Colon (tissue), 2 donors: ENCODE measurements around the gene SPRY4.
"Not testable (repeated sequence)": the region's sequence is repeated elsewhere in the genome, so short reads cannot be mapped to it uniquely, and the experiment has no call there.

Experiments
- FAIRE-seq: peaks from 2 replicates; lab custom pipeline; 2012; peaks lifted over from hg19 to GRCh38; lab: Jason Lieb, UNC
- donor health status: control.
- donor health status: control.

Gene SPRY4

DNA sequence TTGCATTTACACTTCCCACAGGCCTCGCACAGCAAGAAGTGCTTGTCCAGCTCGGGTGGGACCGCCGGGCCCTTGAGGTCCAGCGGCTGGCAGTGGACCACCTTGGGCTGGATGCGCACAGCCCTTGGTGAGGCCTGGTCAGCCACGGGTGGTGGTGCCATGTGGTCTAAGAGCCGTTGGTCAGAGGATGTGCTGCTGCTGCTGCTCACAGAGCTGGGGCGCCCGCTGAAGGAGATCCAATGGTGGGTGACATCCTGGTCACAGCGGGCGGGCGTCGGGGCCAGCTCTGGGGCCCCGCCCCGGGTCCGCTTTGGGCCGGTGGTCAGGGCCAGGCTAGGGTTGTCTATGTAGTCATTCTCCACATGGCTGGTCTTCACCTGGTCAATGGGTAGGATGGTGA is 10.2 kb downstream of the SPRY4 start:
- no peak for FAIRE-seq

DNA sequence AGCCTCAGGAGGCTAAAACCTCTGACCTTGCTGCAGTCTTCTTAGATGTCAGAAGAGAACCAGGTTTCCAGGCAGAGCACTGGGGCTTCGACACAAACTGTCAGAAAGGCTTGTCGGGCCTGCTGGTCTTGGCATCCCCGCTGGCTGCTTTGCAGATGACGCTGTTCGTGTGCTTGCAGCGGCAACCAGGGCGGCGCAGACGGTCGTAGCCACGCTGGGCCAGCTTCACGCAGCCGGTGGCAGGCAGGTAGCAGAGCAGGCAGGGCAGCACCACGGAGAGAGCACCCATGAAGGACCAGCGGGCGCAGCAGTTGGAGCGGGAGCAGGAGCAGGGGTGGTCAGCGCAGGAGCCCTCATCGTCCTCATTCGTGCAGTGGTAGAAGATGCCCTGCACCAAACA is 10.7 kb downstream of the SPRY4 start:
- no peak for FAIRE-seq

DNA sequence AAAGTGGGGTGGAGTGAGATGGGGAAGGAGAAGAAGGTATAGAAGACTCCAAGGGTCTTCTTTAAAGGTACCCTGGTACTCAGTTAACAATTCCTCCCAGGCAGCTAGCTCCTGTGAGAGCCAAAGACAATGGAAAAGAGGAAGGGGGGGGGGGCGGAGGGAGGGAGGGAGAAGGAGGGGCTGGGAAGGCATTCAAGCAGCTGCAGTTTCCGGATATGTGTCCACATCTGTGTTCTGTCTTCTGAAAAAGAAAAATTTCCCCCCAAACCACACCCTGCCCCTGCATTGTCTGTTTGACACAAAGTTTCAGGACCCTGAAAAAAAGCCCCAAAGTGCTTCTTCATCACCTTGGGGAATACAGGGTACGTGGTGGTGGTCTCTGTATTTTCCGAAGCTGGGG is 11.1 kb downstream of the SPRY4 start:
- no peak for FAIRE-seq

- no peak for FAIRE-seq
These were observed 11.5 kb downstream of the SPRY4 start for GRCh38 chr5:142313275-142313674.

DNA sequence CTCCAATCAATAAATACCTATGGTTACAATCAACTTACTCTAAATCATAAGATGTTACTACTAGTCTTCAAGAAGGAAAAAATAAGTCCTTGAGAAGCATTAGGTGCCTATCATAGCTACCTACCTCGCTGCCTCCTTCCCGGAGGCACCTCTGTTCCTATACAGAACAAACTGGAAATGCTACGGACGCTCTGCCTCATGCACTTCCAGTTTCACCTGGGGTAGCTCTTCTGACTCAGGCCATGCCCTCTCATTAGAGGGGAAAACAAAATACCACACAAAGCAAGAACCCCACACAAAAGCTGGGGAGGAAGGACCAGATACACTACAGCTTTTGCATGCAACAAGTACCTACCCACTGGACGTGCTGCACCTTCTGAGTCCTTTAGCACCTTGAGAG is 12.4 kb downstream of the SPRY4 start:
- no peak for FAIRE-seq

DNA sequence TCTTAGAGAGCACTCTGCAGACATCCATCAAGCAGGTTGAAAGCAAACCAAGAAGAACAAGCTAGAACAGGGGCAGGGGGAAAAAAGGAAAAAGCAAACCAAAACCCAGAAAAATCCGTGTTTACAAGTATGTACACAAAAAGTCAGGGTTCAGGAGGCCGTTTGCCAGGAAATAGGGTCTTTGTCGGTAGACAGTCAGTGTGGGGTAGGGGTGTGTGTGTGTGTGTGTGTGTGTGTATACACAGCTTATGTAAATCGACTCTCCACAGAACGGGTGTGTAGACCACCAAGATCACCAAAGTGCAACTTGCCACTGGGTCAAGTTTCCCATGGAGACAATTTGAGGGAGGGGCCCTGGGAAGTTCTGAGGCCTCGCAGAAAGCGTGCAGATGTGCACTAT is 13.1 kb downstream of the SPRY4 start:
- FAIRE-seq: no peak

GRCh38 chr5:142310803-142311202 is 14.0 kb downstream of the SPRY4 start:
- FAIRE-seq: no peak

DNA sequence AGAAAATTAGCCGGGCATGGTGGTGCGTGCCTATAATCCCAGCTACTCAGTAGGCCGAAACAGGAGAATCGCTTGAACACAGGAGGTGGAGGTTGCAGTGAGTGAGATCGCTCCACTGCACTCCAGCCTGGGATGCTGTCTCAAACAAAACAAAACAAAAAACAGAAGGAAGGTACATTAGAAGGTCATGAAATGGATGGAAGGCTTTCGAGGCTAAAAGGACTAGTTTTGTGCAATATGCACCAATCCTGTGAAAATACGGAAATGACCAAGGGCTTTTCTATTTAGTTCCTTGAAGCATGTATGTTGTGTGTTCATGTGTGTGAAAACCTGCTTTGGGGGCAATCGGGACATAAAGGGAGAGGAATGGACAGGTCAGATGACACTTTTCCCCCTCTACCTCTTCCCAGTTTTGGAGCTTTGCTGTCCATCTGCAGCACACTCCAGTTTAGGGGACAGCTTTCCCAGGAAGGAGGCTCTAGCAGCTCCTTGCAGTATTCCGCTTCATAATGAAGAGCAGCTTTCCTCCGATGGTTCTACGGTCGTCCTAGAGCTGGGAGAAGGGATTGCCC is 15.0 kb downstream of the SPRY4 start:
- no peak for FAIRE-seq

DNA sequence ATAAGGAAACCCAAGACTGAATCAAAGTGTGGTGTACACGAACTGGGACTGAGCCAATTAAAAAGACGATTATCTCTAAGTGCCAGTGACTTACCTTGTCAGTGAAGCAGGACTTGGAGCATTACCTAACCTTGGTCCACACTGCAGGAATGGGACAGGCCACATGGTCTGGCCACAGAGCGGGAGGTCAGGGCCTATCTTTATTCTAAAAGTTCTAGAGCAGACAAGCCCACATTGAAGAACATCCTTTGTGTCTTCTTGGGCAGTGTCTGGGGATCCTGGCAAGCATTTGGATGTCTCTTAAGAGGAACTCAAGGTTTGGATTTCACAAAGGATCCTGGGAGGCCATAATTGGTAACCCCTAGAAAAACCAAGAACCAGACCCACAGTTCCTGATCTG is 16.5 kb downstream of the SPRY4 start:
- no peak for FAIRE-seq

- FAIRE-seq: no peak
These were observed 17.5 kb downstream of the SPRY4 start for GRCh38 chr5:142307146-142307890.

- no peak for FAIRE-seq
These were observed 18.7 kb downstream of the SPRY4 start for GRCh38 chr5:142306077-142306502.

DNA sequence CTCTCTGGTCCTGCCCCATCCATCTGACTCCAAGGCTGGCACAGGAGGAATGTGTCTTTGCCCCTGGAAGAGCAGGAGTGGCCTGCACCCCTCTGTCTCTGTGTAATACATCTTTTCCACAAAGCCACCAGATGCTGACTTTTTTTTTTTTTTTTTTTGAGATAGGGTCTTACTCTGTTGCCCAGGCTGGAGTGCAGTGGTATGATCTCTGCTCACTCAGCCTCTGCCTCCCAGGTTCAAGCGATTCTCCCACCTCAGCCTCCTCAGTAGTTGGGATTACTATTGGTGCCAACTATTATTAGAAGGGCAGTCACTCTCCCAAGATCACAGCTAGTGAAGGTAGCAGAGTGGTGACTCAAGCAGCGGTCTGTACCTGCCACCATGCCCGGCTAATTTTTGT is 19.6 kb downstream of the SPRY4 start:
- no peak for FAIRE-seq

DNA sequence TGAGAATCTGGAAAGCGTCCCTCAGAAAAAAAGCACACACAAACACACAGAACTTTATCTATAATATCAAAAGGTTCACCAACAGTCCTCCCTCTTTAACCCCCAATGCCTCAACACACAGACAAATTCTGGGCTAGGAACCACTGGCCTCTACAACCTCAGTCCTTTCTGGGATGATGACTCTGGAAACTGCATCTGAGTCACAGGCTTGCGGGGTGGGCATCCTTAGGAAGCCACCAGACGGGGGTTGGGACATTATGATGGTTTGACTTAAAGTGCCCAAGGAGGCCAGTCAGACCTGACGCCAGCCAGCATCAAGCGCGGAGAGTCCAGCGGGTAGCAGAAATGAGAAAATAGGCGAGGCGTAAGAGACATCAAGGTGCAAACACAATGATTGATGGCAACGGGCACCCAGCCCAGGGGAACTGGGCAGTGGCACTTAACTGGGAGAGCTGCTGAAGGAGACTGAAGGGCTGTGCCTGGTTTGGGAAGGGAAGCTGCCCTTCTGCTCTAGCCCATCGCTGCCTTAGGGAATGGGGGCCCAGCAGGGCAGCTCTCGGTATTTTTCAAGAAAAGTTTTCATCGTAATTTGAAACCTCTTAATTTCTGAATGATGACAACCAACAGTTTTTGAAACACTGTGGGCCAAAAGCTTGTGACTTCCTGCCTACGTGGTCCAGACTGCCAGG is 20.7 kb downstream of the SPRY4 start:
- FAIRE-seq: no peak

DNA sequence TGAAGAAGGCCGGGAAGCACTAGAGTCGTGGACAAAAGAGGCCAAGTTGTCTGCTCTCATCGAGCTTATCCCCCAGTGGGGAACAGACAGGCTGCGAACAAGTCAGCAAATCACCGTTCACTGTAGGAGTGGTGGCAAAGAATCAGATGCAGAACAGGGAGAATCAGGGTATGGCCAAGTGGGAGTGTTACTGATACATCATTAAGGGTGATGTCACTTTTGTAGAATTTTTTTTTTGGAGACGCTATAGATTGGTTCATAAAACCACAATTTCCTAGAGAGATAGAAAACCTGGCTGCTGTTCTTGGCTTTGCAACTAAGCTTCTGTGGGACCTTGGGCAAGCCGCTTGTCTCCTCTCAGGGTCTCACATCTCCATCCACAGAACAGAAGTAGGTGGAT is 21.3 kb downstream of the SPRY4 start:
- FAIRE-seq: no peak

- FAIRE-seq: no peak
These were observed 23.3 kb downstream of the SPRY4 start for GRCh38 chr5:142301540-142301939.

- FAIRE-seq: no peak
These were observed 24.1 kb downstream of the SPRY4 start for GRCh38 chr5:142300677-142301076.

DNA sequence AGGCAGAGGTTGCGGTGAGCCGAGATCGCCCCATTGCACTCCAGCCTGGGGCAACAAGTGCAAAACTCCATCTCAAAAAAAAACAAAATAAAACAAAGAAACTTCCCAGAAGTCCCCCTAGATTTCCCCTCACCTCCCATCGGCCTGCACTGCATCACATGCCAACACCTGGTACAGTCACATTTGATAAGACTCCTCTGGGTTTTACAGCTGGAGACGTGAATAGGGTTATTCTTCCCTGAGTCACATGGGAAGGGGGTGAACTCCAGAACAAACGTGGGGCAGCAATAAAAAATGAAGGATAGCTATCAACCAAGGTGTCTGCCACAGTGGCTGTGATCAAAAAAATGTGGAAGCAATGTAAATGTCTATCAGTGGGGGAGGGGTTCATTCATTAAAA is 26.0 kb downstream of the SPRY4 start:
- no peak for FAIRE-seq

DNA sequence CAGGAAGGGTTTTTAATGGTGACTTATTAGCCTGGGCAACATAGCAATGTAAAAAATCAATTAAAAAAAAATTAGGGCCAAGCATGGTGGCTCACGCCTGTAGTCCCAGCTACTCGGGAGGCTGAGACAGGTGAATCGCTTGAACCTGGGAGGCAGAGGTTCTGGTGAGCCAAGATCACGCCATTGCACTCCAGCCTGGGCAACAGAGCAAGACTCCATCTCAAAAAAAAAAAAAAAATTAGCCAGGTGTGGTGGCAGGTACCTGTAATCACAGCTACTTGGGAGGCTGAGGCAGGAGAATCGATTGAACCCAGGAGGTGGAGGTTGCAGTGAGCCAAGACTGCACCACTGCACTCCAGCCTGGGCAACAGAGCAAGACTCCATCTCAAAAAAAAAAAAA is 27.0 kb downstream of the SPRY4 start:
- not testable (repeated sequence) for FAIRE-seq

GRCh38 chr5:142296914-142297417 is 27.9 kb downstream of the SPRY4 start:
- FAIRE-seq: no peak

- FAIRE-seq: no peak
These were observed 28.6 kb downstream of the SPRY4 start for GRCh38 chr5:142295960-142296860.

DNA sequence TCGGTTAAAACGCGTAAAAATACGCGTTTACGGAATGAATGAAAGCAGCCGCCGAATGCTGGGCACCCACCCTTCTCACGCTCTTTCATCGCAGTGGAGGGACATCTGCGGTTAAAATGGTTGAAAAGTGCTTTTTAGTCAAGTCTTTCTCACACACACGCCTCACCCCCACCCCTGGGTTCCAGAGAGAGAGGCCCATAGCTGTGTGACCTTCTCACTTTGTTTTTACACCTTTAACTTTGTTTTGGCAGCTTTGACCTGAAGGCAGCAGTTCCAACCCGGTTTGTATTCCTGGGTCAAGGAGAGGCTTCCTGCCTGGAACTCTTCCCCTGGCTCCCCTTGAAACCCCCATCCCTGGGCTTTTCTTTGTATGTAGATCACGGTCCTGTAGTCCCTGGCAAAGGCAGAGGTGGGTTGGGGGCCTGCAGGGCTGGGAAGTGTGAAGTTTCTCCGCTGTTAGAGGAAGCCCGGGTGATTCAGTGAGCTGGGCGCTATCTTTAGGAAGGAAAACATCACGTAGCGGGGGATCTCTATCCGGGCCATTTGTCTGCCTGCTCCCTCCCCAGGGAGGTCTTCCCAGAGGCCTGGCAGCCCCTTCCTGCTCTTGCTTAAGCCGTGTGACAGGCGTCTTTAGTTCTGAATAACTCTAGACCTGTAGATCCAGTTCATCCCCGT is 29.6 kb downstream of the SPRY4 start:
- FAIRE-seq: no peak

DNA sequence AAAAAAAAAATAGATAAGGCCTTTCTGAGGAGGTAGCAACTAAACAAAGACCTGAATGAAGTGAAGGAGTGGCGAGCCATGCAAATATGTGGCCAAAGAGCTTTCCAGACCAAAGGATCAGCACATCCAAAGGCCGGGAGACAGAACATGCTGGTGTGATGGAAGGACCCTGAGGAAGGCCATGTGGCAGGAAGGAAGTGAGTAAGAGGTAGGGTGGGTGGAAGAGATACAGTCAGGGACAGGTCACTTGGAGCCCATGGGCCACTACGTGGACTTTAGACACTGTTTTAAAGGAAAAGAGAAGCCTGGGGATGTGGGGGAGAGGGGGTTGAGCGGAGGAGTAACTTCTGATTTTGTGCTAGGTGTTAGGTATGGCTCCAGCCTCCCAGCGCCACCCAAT is 31.3 kb downstream of the SPRY4 start:
- no peak for FAIRE-seq
